DOHH2 (cell line): Measurements from ENCODE around the gene ETS2.

Experiments used
- CTCF ChIP-seq: fragments of 200-600 bp; sonication (generic); IDR thresholded peaks from one replicate; pipeline ENCODE4 v1.5.1; 2014; ENCODE audit warnings: antibody characterized with exemption, mild to moderate bottlenecking, low read depth, low read length; ENCODE audit not compliant: poor library complexity, severe bottlenecking
- EZH2phosphoT487 ChIP-seq: fragments of 200-600 bp; sonication (generic); IDR thresholded peaks from 2 replicates; pipeline ENCODE4 v1.6.1; 2017; ENCODE audit warnings: borderline replicate concordance, mild to moderate bottlenecking, antibody characterized with exemption, low read length, moderate library complexity, mixed read lengths

GRCh38 chr21:38774586-38775285, 31.0 kb upstream of the ETS2 start:
- TF ChIP-seq CTCF (no peak), EZH2phosphoT487 (no peak)
